ENCODE data around the gene FUCA1.

FUCA1 gene

GRCh38 chr1:23799255-23799569 lies 68.9 kb downstream of the FUCA1 start:
- Histone ChIP-seq H3K27ac (ENCODE audit: low read depth, low read length) (peak overlapping the region; percentile 96), H3K4me3 (ENCODE audit: low read depth in 1 of 2, low read length in 2 of 2) (peak overlapping the region; percentile 88 to 89), H3K4me1 (ENCODE audit: control insufficient read depth in 1 of 2, insufficient read depth in 2 of 2, low read length in 2 of 2) (peaks cover 25 to 36% of the 10 kb centered on the region in 2 donors)

GRCh38 chr1:23798662-23799142 lies 69.4 kb downstream of the FUCA1 start:
- peak overlapping the region; percentile 88 to 89 for H3K4me3 ChIP-seq (ENCODE audit: low read depth in 1 of 2, low read length in 2 of 2)

More at GRCh38 chr1:23799255-23799569, 68.9 kb downstream of the FUCA1 start:
- Histone ChIP-seq H3K9me3 (ENCODE audit: control insufficient read depth in 1 of 2, low read length in 2 of 2) (no peaks in the 10 kb centered on the region), H3K9ac (ENCODE audit: low read depth in 1 of 2, low read length in 2 of 2) (peak overlapping the region; percentile 87 to 94), H3K36me3 (ENCODE audit: control insufficient read depth in 1 of 2, insufficient read depth in 2 of 2, low read length in 2 of 2) (peaks cover 13 to 44% of the 10 kb centered on the region in 2 donors), H3K27me3 (ENCODE audit: control insufficient read depth in 1 of 2, insufficient read depth in 2 of 2, low read length in 2 of 2) (no peaks in the 10 kb centered on the region)

GRCh38 chr1:23797478-23798448 lies 70.3 kb downstream of the FUCA1 start:
- Histone ChIP-seq H3K27ac (ENCODE audit: low read depth, low read length) (no peak overlapping the region), H3K4me3 (ENCODE audit: low read depth in 1 of 2, low read length in 2 of 2) (no peak overlapping the region), H3K36me3 (ENCODE audit: control insufficient read depth in 1 of 2, insufficient read depth in 2 of 2, low read length in 2 of 2) (peaks cover 13 to 38% of the 10 kb centered on the region in 2 donors), H3K27me3 (ENCODE audit: control insufficient read depth in 1 of 2, insufficient read depth in 2 of 2, low read length in 2 of 2) (no peaks in the 10 kb centered on the region), H3K9me3 (ENCODE audit: control insufficient read depth in 1 of 2, low read length in 2 of 2) (no peaks in the 10 kb centered on the region), H3K4me1 (ENCODE audit: control insufficient read depth in 1 of 2, insufficient read depth in 2 of 2, low read length in 2 of 2) (peaks cover 30 to 44% of the 10 kb centered on the region in 2 donors), H3K9ac (ENCODE audit: low read depth in 1 of 2, low read length in 2 of 2) (no peak overlapping the region)

More at GRCh38 chr1:23798662-23799142, 69.4 kb downstream of the FUCA1 start:
- Histone ChIP-seq H3K4me1 (ENCODE audit: control insufficient read depth in 1 of 2, insufficient read depth in 2 of 2, low read length in 2 of 2) (peaks cover 25 to 36% of the 10 kb centered on the region in 2 donors), H3K27me3 (ENCODE audit: control insufficient read depth in 1 of 2, insufficient read depth in 2 of 2, low read length in 2 of 2) (no peaks in the 10 kb centered on the region), H3K9ac (ENCODE audit: low read depth in 1 of 2, low read length in 2 of 2) (peak overlapping the region; percentile 87 to 94), H3K27ac (ENCODE audit: low read depth, low read length) (peak overlapping the region; percentile 96), H3K9me3 (ENCODE audit: control insufficient read depth in 1 of 2, low read length in 2 of 2) (no peaks in the 10 kb centered on the region), H3K36me3 (ENCODE audit: control insufficient read depth in 1 of 2, insufficient read depth in 2 of 2, low read length in 2 of 2) (peaks cover 13 to 41% of the 10 kb centered on the region in 2 donors)

GRCh38 chr1:23796466-23797271 lies 71.4 kb downstream of the FUCA1 start:
- no peaks in the 10 kb centered on the region for H3K27me3 ChIP-seq (ENCODE audit: control insufficient read depth in 1 of 2, insufficient read depth in 2 of 2, low read length in 2 of 2)
- no peak overlapping the region for H3K27ac ChIP-seq (ENCODE audit: low read depth, low read length)
- no peaks in the 10 kb centered on the region for H3K9me3 ChIP-seq (ENCODE audit: control insufficient read depth in 1 of 2, low read length in 2 of 2)
- H3K4me3 ChIP-seq (ENCODE audit: low read depth in 1 of 2, low read length in 2 of 2): no peak overlapping the region
- H3K9ac ChIP-seq (ENCODE audit: low read depth in 1 of 2, low read length in 2 of 2): no peak overlapping the region
- H3K36me3 ChIP-seq (ENCODE audit: control insufficient read depth in 1 of 2, insufficient read depth in 2 of 2, low read length in 2 of 2): peaks cover 13 to 34% of the 10 kb centered on the region in 2 donors
- peaks cover 29 to 49% of the 10 kb centered on the region in 2 donors for H3K4me1 ChIP-seq (ENCODE audit: control insufficient read depth in 1 of 2, insufficient read depth in 2 of 2, low read length in 2 of 2)

GRCh38 chr1:23795676-23796465 lies 72.2 kb downstream of the FUCA1 start:
- H3K9ac ChIP-seq (ENCODE audit: low read depth in 1 of 2, low read length in 2 of 2): no peak overlapping the region
- H3K4me1 ChIP-seq (ENCODE audit: control insufficient read depth in 1 of 2, insufficient read depth in 2 of 2, low read length in 2 of 2): peaks cover 26 to 46% of the 10 kb centered on the region in 2 donors

More at GRCh38 chr1:23795676-23796465, 72.2 kb downstream of the FUCA1 start:
- no peaks in the 10 kb centered on the region for H3K27me3 ChIP-seq (ENCODE audit: control insufficient read depth in 1 of 2, insufficient read depth in 2 of 2, low read length in 2 of 2)
- H3K9me3 ChIP-seq (ENCODE audit: control insufficient read depth in 1 of 2, low read length in 2 of 2): no peaks in the 10 kb centered on the region
- H3K4me3 ChIP-seq (ENCODE audit: low read depth in 1 of 2, low read length in 2 of 2): no peak overlapping the region
- H3K27ac ChIP-seq (ENCODE audit: low read depth, low read length): no peak overlapping the region
- peaks cover 13 to 34% of the 10 kb centered on the region in 2 donors for H3K36me3 ChIP-seq (ENCODE audit: control insufficient read depth in 1 of 2, insufficient read depth in 2 of 2, low read length in 2 of 2)
